Measurements from ENCODE around the gene COL12A1.

The COL12A1 gene

GRCh38 chr6:75176076-75176582, 29.7 kb downstream of the COL12A1 start:
- DNase-seq: no peak

DNA sequence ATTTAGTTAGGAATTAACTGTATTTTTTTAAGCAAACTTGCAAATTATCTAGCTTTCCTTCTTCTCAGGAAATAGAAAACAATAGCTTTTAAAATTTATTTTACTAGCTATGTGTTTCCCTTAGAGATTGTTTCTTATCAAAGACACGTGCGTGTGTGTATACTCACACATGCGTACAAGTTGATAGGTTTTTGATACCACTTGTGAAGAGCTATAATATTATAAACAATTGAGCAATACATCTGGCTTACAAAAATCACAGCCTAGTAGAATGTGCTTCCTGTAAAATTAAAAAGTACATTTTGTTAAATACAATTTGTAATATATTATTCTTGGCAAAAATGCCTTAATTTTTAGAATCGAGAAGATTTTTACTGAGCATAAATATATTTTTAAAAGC, 33.9 kb downstream of the COL12A1 start:
- no peak for DNase-seq

- DNase-seq: no peak
Measured at GRCh38 chr6:75171567-75171966, 34.3 kb downstream of the COL12A1 start.

DNA sequence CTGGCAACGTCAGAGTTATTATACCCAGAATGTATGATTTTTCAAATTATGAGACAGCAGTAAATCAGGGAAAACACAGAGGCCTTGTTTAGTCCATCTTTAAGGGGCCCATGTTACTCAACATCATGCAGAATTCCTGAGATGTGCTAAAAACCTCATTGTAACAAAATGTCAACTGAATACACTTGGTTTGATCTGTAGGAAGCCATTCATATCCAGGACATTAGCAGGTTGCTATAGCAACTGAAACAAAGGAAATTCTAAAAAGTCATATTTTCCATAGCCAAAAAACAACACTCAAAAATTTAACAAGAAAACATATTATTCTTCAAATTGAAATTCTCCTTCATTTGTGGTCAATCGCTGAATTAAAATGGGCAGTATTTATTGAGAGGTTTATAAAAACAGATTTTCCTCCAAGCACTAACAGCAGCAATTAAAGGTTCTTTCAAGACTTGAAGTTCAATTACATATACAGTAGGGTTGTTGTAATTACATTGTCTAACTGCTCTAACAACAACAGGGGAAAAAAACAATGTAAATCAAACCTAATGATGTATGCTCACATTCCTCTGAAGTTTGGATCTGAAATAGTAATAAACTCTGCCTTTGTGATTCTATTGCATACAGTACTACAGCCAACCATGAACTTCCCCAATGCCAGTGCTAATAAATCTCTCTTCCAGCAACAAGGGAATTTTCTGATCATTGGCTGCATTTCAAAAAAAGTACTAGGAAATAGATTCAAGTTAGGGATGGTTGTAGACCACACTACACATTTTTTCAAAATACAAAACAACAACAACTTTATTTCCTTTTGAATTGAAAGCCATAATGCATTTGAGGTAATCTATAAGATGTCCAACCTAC, 34.9 kb downstream of the COL12A1 start:
- no peak for DNase-seq

DNA sequence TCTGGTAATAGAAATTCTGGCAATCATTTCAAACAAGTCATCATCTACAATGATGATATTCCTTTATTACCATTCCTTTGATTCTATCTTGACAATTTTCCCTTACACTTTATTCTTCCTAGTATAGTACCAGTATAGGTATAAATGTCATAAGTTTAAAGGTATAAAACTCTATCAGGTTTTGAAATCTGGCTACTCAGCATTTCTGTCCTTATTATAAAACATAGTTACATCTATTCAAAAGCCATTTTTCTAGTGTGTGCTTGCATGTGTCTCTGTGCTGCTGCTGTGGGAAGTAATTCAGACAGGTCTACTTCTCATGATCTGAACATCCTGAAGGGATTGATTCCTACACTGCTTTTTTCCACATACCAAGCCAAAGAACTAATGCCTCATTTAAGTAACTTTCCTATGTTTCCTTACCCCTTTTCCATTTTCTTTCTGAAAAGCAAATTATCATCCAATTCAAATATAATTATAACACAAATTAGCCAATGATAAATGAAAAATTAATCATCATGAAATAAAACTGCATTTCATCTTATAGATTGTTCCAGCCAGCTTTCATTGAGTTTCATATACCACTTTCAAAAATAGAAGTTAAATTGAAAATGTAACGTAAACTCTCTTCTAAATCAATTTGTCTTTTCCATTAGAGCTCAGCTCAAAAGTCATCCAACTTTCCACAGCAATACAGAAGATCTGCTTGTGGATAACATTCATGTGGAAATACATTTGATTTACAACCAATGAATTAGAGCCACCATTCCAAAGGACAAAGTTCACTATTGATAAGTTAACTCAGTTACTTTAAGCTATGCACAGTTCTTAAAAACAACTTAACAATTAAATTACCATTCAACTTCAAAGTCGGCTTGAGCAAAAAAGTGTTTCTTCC, 35.9 kb downstream of the COL12A1 start:
- DNase-seq: no peak

DNA sequence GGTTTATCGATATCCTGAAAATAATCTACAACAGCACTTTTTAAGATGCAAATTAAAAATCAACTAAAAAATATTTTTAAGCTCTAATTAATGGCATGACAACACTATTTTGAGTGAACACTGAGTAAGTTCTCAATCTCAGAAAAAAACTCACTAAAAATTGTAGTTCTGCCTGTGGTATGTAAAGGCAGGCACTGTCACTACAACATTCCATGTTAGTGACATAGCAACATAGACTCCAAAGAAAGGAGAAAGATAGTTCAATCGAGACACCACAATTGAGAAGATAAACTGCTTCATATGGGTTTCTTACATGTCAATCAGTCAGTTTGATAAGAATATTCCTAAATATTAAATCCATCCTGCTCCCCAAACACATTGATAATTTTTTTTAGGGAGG, 38.0 kb downstream of the COL12A1 start:
- DNase-seq: no peak

- DNase-seq: no peak
Measured at GRCh38 chr6:75167325-75167724, 38.5 kb downstream of the COL12A1 start.

GRCh38 chr6:75166773-75167172, 39.1 kb downstream of the COL12A1 start:
- no peak for DNase-seq

GRCh38 chr6:75166236-75166635, 39.6 kb downstream of the COL12A1 start:
- no peak for DNase-seq

GRCh38 chr6:75158176-75158575, 47.7 kb downstream of the COL12A1 start:
- no peak for DNase-seq

DNA sequence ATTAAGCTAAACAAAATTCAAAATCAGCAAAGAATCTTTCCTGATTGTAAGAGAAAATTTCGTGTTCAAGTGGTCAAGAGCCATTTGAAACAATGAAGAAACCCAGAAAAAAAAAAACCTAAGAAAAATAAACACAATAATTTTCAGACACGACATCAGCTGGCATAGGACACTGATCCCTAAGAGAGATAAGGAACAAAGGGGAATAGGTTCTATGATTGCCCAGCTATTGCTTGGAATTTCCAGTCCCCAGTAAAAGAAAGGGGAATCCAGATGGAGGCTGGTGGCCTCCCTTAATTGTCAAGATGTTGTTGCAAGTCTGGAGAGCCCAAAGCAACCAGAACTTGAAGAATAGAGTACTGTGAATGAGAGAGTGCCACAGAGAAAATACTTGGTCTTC, 48.5 kb downstream of the COL12A1 start:
- DNase-seq: no peak

- no peak for DNase-seq
Measured at GRCh38 chr6:75156186-75156878, 49.5 kb downstream of the COL12A1 start.

- DNase-seq: no peak
Measured at GRCh38 chr6:75155631-75156030, 50.2 kb downstream of the COL12A1 start.

DNA sequence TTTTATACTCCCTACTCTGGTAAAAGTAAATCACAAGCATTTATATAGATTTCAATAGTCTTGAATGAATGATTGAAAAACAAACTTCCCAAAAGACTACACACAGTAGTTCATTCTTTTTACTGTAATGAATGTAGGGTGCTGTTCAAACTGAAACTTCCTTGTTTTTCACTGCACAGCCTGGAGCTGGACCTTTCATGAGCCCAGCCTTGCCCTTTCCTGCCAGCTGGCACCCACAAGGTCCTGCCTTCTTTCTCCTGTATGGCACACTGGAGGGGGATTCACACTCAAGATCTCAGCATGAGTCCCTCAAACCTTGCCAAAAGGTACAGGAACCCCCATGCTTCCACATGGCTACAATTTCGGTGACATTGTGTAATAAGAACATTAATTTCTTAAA, 50.9 kb downstream of the COL12A1 start:
- DNase-seq: no peak

DNA sequence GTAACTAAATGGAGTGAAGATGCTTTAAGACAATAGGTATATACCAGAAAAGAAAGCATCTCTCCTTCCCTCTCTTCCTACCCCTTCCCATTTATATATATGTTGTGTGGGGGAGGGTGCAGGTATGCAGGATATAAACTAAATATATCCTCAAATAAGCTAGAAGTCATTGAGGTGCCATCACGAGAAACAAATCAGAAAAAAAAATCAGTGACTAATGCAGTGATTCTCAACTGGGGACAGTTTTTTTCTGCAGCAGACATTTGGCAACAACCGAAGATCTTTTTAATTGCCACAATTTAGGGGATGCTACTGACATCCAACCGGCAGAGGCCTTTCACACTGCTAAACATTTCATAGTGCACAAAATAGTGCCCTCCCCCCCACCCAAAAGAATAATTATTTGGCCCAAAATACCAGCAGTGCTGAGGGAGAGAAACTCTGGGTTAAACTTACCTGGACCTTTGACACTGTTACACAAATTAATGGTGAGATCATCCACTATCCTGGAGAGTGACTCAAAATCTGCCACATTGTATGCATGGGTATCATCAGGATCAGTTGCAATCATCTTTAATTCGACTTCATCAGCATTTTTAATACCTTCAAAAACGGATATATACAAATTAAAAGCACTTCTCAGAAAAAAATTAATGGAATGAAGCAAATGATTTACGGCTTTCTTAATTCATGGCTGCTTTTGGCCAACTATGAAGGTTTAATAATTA, 55.0 kb downstream of the COL12A1 start:
- no peak for DNase-seq

- no peak for DNase-seq
Measured at GRCh38 chr6:75149696-75150095, 56.2 kb downstream of the COL12A1 start.

- DNase-seq: no peak
Measured at GRCh38 chr6:75149240-75149639, 56.6 kb downstream of the COL12A1 start.

DNA sequence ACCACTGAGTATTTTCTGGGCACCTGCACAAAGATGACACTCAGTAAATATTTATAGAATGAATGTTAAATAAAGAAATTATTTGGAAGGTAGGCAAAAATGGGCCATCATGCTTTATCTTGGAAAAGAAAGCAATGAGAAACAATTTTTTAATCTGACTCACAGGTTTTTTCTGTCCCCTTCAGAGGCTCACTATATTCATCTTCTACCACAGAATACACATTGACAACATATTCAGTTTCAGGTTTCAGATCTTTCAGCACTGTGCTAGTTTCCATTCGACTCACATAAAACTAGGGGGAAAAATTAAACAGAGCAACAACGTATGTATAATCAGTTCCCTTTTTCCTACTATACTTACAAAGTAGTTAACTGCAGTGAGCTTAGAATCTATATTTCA, 58.3 kb downstream of the COL12A1 start:
- no peak for DNase-seq

DNA sequence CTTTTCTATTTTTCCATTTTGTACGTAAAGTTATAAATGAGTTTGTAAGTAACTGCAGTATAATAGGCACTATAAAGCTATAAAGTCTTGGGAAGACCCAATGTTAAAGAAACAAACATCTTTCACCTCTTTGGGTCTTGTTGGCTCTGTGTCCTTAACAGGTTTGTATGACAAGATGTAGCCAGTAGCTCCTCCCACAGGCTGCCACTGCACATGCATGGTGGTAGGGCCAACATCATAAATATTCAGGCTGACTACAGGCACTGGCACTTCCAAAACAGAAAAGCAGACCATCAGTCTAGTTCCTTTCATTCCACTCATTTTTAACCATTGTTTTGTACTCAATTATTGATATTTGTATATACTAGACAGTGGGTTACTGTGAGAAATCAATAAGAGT, 59.9 kb downstream of the COL12A1 start:
- no peak for DNase-seq

DNA sequence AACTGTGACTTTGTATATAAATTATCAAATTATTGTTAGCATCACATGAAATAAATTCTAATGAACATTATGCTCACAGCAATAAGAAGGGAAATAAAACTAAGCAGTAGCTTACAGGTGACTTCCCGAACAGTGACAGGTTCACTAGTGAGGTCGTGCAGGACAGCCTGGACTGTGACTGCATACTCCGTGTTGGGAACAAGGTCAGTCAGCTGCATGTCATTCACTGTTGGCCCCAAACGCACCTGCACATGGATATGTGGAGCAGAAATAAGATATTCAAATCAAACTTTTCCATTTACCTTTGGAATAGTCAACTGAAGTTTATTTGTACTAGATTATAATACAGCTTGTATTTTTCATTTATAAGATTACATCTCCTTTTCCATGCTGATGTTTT, 60.6 kb downstream of the COL12A1 start:
- DNase-seq: no peak

- no peak for DNase-seq
Measured at GRCh38 chr6:75144386-75144785, 61.5 kb downstream of the COL12A1 start.

GRCh38 chr6:75143191-75143590, 62.7 kb downstream of the COL12A1 start:
- no peak for DNase-seq

Measured in CD4-positive, alpha-beta T cell treated with Interleukin-17A for 1 hour (primary cell).